ENCODE data around the gene TCF19.

The TCF19 gene

GRCh38 chr6:31204751-31205145 lies 46.4 kb downstream of the TCF19 start:
- H3K27me3 ChIP-seq (ENCODE audit: insufficient read depth, poor library complexity, severe bottlenecking): no peaks in the 10 kb centered on the region
- H3K4me3 ChIP-seq (ENCODE audit: severe bottlenecking): no peak overlapping the region
- ATAC-seq (ENCODE audit: low read depth): no peak

GRCh38 chr6:31205638-31206037 lies 47.2 kb downstream of the TCF19 start:
- TF ChIP-seq, protein P1, sequence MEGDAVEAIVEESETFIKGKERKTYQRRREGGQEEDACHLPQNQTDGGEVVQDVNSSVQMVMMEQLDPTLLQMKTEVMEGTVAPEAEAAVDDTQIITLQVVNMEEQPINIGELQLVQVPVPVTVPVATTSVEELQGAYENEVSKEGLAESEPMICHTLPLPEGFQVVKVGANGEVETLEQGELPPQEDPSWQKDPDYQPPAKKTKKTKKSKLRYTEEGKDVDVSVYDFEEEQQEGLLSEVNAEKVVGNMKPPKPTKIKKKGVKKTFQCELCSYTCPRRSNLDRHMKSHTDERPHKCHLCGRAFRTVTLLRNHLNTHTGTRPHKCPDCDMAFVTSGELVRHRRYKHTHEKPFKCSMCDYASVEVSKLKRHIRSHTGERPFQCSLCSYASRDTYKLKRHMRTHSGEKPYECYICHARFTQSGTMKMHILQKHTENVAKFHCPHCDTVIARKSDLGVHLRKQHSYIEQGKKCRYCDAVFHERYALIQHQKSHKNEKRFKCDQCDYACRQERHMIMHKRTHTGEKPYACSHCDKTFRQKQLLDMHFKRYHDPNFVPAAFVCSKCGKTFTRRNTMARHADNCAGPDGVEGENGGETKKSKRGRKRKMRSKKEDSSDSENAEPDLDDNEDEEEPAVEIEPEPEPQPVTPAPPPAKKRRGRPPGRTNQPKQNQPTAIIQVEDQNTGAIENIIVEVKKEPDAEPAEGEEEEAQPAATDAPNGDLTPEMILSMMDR (IDR thresholded peaks at IDR 0.05; ENCODE audit: poor library complexity, severe bottlenecking): no peak
- no peak for DNase-seq (ENCODE audit: low spot score)
- Histone ChIP-seq H3K36me3 (ENCODE audit: low read depth) (no peaks in the 10 kb centered on the region), H3K4me3 (ENCODE audit: severe bottlenecking) (no peak overlapping the region), H3K27ac (ENCODE audit: poor library complexity, severe bottlenecking) (no peak overlapping the region), H3K4me1 (ENCODE audit: insufficient read depth, poor library complexity, severe bottlenecking) (peaks cover 16% of the 10 kb centered on the region), H3K9me3 (ENCODE audit: severe bottlenecking) (no peaks in the 10 kb centered on the region), H3K27me3 (ENCODE audit: insufficient read depth, poor library complexity, severe bottlenecking) (no peaks in the 10 kb centered on the region)
- no peak for ATAC-seq (ENCODE audit: low read depth)

More at GRCh38 chr6:31204751-31205145, 46.4 kb downstream of the TCF19 start:
- peaks cover 16% of the 10 kb centered on the region for H3K4me1 ChIP-seq (ENCODE audit: insufficient read depth, poor library complexity, severe bottlenecking)
- H3K27ac ChIP-seq (ENCODE audit: poor library complexity, severe bottlenecking): peak overlapping the region; percentile 82
- H3K9me3 ChIP-seq (ENCODE audit: severe bottlenecking): no peaks in the 10 kb centered on the region
- DNase-seq (ENCODE audit: low spot score): no peak
- no peaks in the 10 kb centered on the region for H3K36me3 ChIP-seq (ENCODE audit: low read depth)
- TF ChIP-seq, protein P1 (IDR thresholded peaks at IDR 0.05; ENCODE audit: poor library complexity, severe bottlenecking): no peak

- no peak for ATAC-seq (ENCODE audit: low read depth)
- no peaks in the 10 kb centered on the region for H3K36me3 ChIP-seq (ENCODE audit: low read depth)
- H3K4me3 ChIP-seq (ENCODE audit: severe bottlenecking): no peak overlapping the region
- TF ChIP-seq, protein P1 (IDR thresholded peaks at IDR 0.05; ENCODE audit: poor library complexity, severe bottlenecking): no peak
- no peaks in the 10 kb centered on the region for H3K27me3 ChIP-seq (ENCODE audit: insufficient read depth, poor library complexity, severe bottlenecking)
- H3K9me3 ChIP-seq (ENCODE audit: severe bottlenecking): no peaks in the 10 kb centered on the region
- no peak overlapping the region for H3K27ac ChIP-seq (ENCODE audit: poor library complexity, severe bottlenecking)
- H3K4me1 ChIP-seq (ENCODE audit: insufficient read depth, poor library complexity, severe bottlenecking): peaks cover 2% of the 10 kb centered on the region
- no peak for DNase-seq (ENCODE audit: low spot score)
Observed at GRCh38 chr6:31208506-31208905, 50.1 kb downstream of the TCF19 start.

DNA sequence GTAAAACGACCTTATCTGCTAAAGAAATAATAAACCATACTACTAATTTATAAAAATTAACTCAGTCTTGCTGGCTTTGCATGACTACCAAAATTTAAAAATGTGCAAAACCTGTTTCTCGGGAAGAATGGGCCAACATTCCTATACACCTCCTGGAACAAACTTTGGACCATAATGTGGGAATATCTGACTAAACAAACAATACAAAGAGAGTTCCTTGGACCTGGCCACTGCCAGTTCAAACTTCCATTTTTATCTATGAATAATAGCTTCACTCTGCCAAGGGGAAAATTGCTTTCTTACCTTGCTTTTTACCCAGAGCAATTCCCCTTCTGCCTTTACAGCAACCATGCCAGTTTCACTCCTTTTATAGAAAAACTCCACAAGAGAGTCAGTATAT lies 50.7 kb downstream of the TCF19 start:
- H3K27me3 ChIP-seq (ENCODE audit: insufficient read depth, poor library complexity, severe bottlenecking): no peaks in the 10 kb centered on the region
- H3K36me3 ChIP-seq (ENCODE audit: low read depth): no peaks in the 10 kb centered on the region
- no peak overlapping the region for H3K4me3 ChIP-seq (ENCODE audit: severe bottlenecking)
- H3K4me1 ChIP-seq (ENCODE audit: insufficient read depth, poor library complexity, severe bottlenecking): no peaks in the 10 kb centered on the region
- H3K27ac ChIP-seq (ENCODE audit: poor library complexity, severe bottlenecking): no peak overlapping the region
- TF ChIP-seq, protein P1 (IDR thresholded peaks at IDR 0.05; ENCODE audit: poor library complexity, severe bottlenecking): no peak
- H3K9me3 ChIP-seq (ENCODE audit: severe bottlenecking): no peaks in the 10 kb centered on the region
- no peak for DNase-seq (ENCODE audit: low spot score)
- no peak for ATAC-seq (ENCODE audit: low read depth)

GRCh38 chr6:31210123-31210522 lies 51.7 kb downstream of the TCF19 start:
- Histone ChIP-seq H3K9me3 (ENCODE audit: severe bottlenecking) (no peaks in the 10 kb centered on the region), H3K36me3 (ENCODE audit: low read depth) (no peaks in the 10 kb centered on the region), H3K4me3 (ENCODE audit: severe bottlenecking) (no peak overlapping the region), H3K4me1 (ENCODE audit: insufficient read depth, poor library complexity, severe bottlenecking) (no peaks in the 10 kb centered on the region), H3K27ac (ENCODE audit: poor library complexity, severe bottlenecking) (no peak overlapping the region), H3K27me3 (ENCODE audit: insufficient read depth, poor library complexity, severe bottlenecking) (no peaks in the 10 kb centered on the region)
- ATAC-seq (ENCODE audit: low read depth): no peak
- no peak for DNase-seq (ENCODE audit: low spot score)
- TF ChIP-seq, protein P1 (IDR thresholded peaks at IDR 0.05; ENCODE audit: poor library complexity, severe bottlenecking): no peak
